Esophagus muscularis mucosa (tissue), 4 donors: Measurements from ENCODE around the gene RFTN1. TPM values are rescaled to one million over a fixed set of nuclear protein-coding genes. Genes with fewer than 3 reads are reported as not detected.
A peak's percentile ranks its signal among the peaks of the same experiment; 100 is the strongest.

Experiments used
- DNase-seq: peaks from one replicate; pipeline ENCODE4 v3.0.0-alpha.2; 2017; ENCODE audit errors: extremely low spot score
- H3K27ac ChIP-seq, 4 donors: fragments of 200-600 bp; sonication (generic); replicated peaks in 1 of 4; 1 replicate in 3 of 4; 2 replicates in 1 of 4; pipeline ENCODE4 v1.5.1; 2016 to 2019; ENCODE audit warnings: mild to moderate bottlenecking in 1 of 4
- H3K27me3 ChIP-seq, 4 donors: fragments of 200-600 bp; sonication (generic); one replicate each; pipeline versions ENCODE4 v1.5.1 to v1.6.0; 2016 to 2019
- H3K36me3 ChIP-seq, 4 donors: fragments of 200-600 bp; sonication (generic); one replicate each; pipeline ENCODE4 v1.5.1; 2016 to 2019
- H3K4me1 ChIP-seq, 4 donors: fragments of 200-600 bp; sonication (generic); one replicate each; pipeline ENCODE4 v1.5.1; 2016 to 2019
- H3K4me3 ChIP-seq, 4 donors: fragments of 200-600 bp; sonication (generic); 1 replicate in 2 of 4; 2 replicates in 2 of 4; pipeline ENCODE4 v1.5.1; 2016 to 2019; ENCODE audit warnings: mild to moderate bottlenecking in 4 of 4, moderate library complexity in 1 of 4
- H3K9me3 ChIP-seq, 4 donors: fragments of 200-600 bp; sonication (generic); 1 replicate in 3 of 4; 2 replicates in 1 of 4; pipeline ENCODE4 v1.5.1; 2016 to 2019
- EP300 ChIP-seq: sonication (generic); formaldehyde crosslinking; IDR thresholded peaks from one replicate; pipeline ENCODE4 v1.6.1; 2017; ENCODE audit warnings: antibody characterized with exemption
- POLR2A ChIP-seq: fragments of 450-650 bp; IDR thresholded peaks from one replicate; pipeline ENCODE4 v1.6.1; 2017; ENCODE audit warnings: antibody characterized with exemption, moderate library complexity, mild to moderate bottlenecking, low read depth
- POLR2AphosphoS5 ChIP-seq, 2 donors: sonication (generic); formaldehyde crosslinking; IDR thresholded peaks; one replicate each; pipeline ENCODE4 v1.6.1; 2017; ENCODE audit warnings: antibody characterized with exemption in 2 of 2
- WGBS: methylation state at CpG from one replicate; pipeline ENCODE4 v1.1.5; 2018; 5-methylcytosine and 5-hydroxymethylcytosine counted together
- intact Hi-C: fragments of 100-400 bp; cut with DNase I; formaldehyde crosslinking; loops from one replicate; pipeline ENCODE4 v1.15.1; 2023
- total RNA-seq, 4 donors: library from RNA; depleted of rRNA; stranded (reverse); fragments of >200 nt; gene quantifications; one replicate each; pipeline versions ENCODE4 v1.1.0 to v1.2.1, GENCODE V29; 2016
- TF ChIP-seq, protein P1 (sequence below), 3 experiments: fragments of 200-600 bp in 2 of 3; fragments of 450-650 bp in 1 of 3; sonication (generic) in 2 of 3; IDR thresholded peaks; one replicate each; pipeline ENCODE4 v1.5.1; 2017 to 2019; ENCODE audit warnings: antibody characterized with exemption in 3 of 3, mild to moderate bottlenecking in 2 of 3, moderate library complexity in 1 of 3

Gene RFTN1
- total RNA-seq, 4 donors from 2014 or later: 79.7 to 142 (median 104) TPM

DNA sequence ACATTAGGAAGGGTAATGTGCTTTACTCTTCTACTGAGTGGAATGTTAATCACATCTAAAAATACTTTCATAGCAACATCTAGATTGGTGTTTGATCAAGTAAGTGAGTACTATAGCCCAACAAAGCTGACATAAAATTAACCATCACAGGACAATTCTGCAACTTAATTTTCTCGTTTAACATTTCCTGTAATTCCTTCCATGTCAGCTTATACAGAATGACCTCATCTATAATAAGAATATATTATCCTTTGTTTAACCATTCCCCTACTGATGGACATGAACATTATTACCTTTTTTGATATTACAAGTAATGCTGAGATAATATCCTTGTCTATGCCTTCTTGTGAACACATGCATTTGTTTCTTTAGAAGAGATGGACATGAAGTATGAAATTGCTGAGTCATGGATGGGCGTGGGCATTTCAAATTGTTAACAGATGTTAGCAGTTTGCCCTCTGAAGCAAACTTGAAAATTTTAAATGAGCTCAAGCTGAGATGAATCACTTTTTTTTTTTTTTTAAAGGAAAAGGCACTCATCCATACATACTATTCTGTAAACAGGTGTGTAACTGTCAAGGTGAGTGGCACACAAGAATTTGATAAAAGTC lies 163.4 kb downstream of the RFTN1 start:
- peaks cover 9 to 35% (median 27%) of the 10 kb centered on the region in 4 donors for H3K4me1 ChIP-seq
- no peak overlapping the region for H3K4me3 ChIP-seq
- H3K27ac ChIP-seq: peak overlapping the region in 3 of 4 donors; percentile 8 to 38 (median 24)
- DNase-seq: no peak
- intact Hi-C loops: no loop called here
- WGBS: 30% methylated on average over 2 of the region's 2 CpGs
- H3K36me3 ChIP-seq: peaks cover 0 to 44% (median 18%) of the 10 kb centered on the region in 4 donors
- H3K9me3 ChIP-seq: no peaks in the 10 kb centered on the region
- no peak for TF ChIP-seq POLR2A
- TF ChIP-seq POLR2AphosphoS5 (IDR thresholded peaks at IDR 0.05): peak in 1 of 2 donors; percentile 23
- H3K27me3 ChIP-seq: no peaks in the 10 kb centered on the region

DNA sequence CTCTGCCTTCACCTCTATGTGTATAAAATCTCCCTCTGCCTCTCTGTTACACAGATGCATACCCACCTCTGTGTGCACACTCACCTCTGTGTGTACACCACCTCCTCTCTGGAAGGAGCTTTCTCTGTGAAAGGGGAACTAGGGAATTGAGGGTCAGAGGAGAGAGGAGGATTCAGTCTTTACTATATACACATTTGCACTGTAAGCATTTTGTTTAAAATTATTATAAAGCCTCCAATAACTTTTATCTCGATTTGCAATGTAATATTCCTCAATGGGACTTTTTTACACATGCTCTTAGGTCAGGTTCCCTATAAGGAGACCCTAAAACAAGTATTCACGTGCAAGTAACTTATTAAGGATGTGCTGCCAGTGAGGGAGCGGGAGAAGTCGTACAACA lies 166.0 kb downstream of the RFTN1 start:
- H3K27me3 ChIP-seq: no peaks in the 10 kb centered on the region

DNA sequence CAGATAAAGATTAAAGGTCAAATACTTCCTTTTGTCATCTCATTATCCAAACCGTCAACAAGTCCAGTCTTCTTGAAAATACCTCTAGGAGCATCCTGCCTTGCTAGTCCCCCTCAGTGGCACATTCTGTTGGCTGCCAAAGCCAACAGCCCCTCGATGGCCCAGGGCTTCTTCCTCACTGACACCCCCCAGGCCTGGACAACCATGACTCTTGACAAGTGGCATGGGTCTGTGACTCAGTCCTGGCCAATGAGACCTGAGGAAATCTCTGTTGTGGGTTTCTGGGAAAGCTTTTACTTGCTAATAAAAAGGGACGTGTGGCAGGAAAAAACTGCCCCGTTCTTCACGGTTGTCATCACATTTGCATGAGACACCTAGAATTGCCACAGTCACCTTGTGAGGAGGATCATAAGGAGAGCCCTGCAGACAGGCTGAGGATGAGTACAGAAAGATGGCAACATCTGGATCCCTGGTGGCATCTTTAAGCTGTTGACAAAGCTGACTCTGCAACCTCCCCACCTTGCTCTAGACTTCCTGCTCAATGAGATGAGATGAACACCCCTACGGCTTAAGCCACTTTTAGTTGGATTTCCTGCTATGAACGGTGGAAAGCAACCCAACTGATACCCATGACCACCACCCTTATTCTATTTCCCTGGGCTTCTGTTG lies 167.0 kb downstream of the RFTN1 start:
- WGBS: 93% methylated on average over 7 of the region's 7 CpGs
- H3K9me3 ChIP-seq: no peaks in the 10 kb centered on the region
- no peak overlapping the region for H3K4me3 ChIP-seq
- H3K27ac ChIP-seq: no peak overlapping the region
- H3K4me1 ChIP-seq: peaks cover 9 to 20% (median 16%) of the 10 kb centered on the region in 4 donors
- TF ChIP-seq, protein P1, sequence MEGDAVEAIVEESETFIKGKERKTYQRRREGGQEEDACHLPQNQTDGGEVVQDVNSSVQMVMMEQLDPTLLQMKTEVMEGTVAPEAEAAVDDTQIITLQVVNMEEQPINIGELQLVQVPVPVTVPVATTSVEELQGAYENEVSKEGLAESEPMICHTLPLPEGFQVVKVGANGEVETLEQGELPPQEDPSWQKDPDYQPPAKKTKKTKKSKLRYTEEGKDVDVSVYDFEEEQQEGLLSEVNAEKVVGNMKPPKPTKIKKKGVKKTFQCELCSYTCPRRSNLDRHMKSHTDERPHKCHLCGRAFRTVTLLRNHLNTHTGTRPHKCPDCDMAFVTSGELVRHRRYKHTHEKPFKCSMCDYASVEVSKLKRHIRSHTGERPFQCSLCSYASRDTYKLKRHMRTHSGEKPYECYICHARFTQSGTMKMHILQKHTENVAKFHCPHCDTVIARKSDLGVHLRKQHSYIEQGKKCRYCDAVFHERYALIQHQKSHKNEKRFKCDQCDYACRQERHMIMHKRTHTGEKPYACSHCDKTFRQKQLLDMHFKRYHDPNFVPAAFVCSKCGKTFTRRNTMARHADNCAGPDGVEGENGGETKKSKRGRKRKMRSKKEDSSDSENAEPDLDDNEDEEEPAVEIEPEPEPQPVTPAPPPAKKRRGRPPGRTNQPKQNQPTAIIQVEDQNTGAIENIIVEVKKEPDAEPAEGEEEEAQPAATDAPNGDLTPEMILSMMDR (IDR thresholded peaks at IDR 0.05): no peak
- TF ChIP-seq POLR2AphosphoS5 (IDR thresholded peaks at IDR 0.05) (no peak), POLR2A (no peak), EP300 (no peak)
- H3K36me3 ChIP-seq: peaks cover 0 to 43% (median 18%) of the 10 kb centered on the region in 4 donors
- H3K27me3 ChIP-seq: no peaks in the 10 kb centered on the region
- intact Hi-C loops: no loop called here
- DNase-seq: no peak

More for the DNA sequence above, 166.0 kb downstream of the RFTN1 start:
- H3K4me3 ChIP-seq: no peak overlapping the region
- H3K27ac ChIP-seq: no peak overlapping the region
- no peak for DNase-seq
- H3K9me3 ChIP-seq: no peaks in the 10 kb centered on the region
- TF ChIP-seq POLR2A (no peak), POLR2AphosphoS5 (IDR thresholded peaks at IDR 0.05) (no peak), EP300 (no peak)
- TF ChIP-seq, protein P1 (IDR thresholded peaks at IDR 0.05): no peak
- peaks cover 9 to 22% (median 18%) of the 10 kb centered on the region in 4 donors for H3K4me1 ChIP-seq
- intact Hi-C loops: no loop called here
- 89% methylated on average over 4 of the region's 4 CpGs for WGBS
- H3K36me3 ChIP-seq: peaks cover 0 to 43% (median 18%) of the 10 kb centered on the region in 4 donors

DNA sequence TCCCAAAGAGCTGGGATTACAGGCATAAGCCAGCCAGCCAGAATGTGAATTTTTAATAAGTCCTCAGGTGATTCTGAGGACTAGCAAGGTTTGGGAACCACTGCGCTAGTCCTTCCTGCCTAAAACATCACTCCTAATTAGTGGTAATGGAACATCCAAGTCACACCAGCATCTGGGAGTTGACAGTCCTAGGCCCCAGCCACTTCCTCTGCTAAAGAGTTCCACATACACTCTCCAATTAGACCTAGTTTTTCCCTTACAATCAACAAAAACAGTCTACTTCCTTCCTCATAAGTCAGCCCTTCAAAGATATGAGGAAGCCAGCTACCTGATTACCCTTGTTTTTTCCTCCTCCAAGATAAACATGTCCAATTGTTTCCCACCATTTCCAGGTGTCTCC lies 170.4 kb downstream of the RFTN1 start:
- peaks cover 0 to 20% (median 9%) of the 10 kb centered on the region in 4 donors for H3K36me3 ChIP-seq
- no peak overlapping the region for H3K27ac ChIP-seq
- no peaks in the 10 kb centered on the region for H3K27me3 ChIP-seq
- H3K9me3 ChIP-seq: no peaks in the 10 kb centered on the region
- no peak overlapping the region for H3K4me3 ChIP-seq
- TF ChIP-seq, protein P1 (IDR thresholded peaks at IDR 0.05): no peak
- TF ChIP-seq POLR2AphosphoS5 (IDR thresholded peaks at IDR 0.05) (no peak), EP300 (no peak), POLR2A (no peak)
- DNase-seq: no peak
- H3K4me1 ChIP-seq: peaks cover 10 to 27% (median 16%) of the 10 kb centered on the region in 4 donors
- intact Hi-C loops: no loop called here
- WGBS: 100% methylated on average over 1 of the region's 1 CpG

DNA sequence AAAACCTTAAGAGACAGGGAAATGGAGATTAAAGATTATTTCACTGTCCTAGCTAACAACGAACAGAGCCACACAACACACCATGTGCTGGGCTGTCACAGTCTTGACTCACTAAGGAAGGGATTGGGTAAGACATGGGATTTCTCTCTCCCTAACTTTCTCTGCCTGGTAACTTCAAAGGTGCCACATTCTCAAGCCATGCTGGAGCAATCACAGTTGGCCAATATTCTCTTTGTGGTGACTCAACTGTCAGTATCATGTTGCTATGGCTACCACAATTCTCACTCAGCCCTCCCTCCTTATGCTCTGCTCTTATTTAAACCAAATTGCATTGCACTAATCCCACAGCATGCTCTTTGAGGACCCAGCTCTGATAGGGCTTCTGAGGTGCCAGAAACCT lies 174.5 kb downstream of the RFTN1 start:
- H3K4me1 ChIP-seq: peaks cover 21 to 56% (median 48%) of the 10 kb centered on the region in 4 donors
- H3K27ac ChIP-seq: peak overlapping the region; percentile 69 to 83 (median 76)
- H3K4me3 ChIP-seq: no peak overlapping the region
- DNase-seq: no peak
- no peaks in the 10 kb centered on the region for H3K27me3 ChIP-seq
- WGBS: 19% methylated on average over 1 of the region's 1 CpG
- H3K9me3 ChIP-seq: peaks cover 0 to 7% (median 0%) of the 10 kb centered on the region in 4 donors
- intact Hi-C loops: no loop called here
- TF ChIP-seq, protein P1 (IDR thresholded peaks at IDR 0.05): no peak
- TF ChIP-seq POLR2AphosphoS5 (IDR thresholded peaks at IDR 0.05): peak; percentile 35 to 79
- peaks cover 0 to 26% (median 9%) of the 10 kb centered on the region in 4 donors for H3K36me3 ChIP-seq
